Activated CD8-positive, alpha-beta memory T cell treated with anti-CD3 and anti-CD28 coated beads, Interleukin-2, amount 50 U/mL, for 24 hours (primary cell): ENCODE measurements around the gene OR10P1.
"Not testable (repeated sequence)": the region's sequence is repeated elsewhere in the genome, so short reads cannot be mapped to it uniquely, and the experiment has no call there.

ENCODE experiments used
- DNase-seq: peaks from one replicate; pipeline ENCODE4 v3.0.0-alpha.2; 2020; ENCODE audit errors: extremely low read depth

The OR10P1 gene

GRCh38 chr12:55636853-55637252 is at the start of gene OR10P1:
Gene OR10P1, plus strand, starts transcription at chr12:55636892. Its CDS starts 0 bp downstream, at chr12:55636892.
- no peak for DNase-seq

- not testable (repeated sequence) for DNase-seq
Observed at GRCh38 chr12:55590152-55590551, 46.5 kb upstream of the OR10P1 start.

GRCh38 chr12:55607821-55608594 is 28.7 kb upstream of the OR10P1 start:
- DNase-seq: no peak

- no peak for DNase-seq
Observed at GRCh38 chr12:55610598-55610997, 26.1 kb upstream of the OR10P1 start.

GRCh38 chr12:55612646-55613045 is 24.0 kb upstream of the OR10P1 start:
- DNase-seq: no peak

GRCh38 chr12:55614764-55615163 is 21.9 kb upstream of the OR10P1 start:
- no peak for DNase-seq

- no peak for DNase-seq
Observed at GRCh38 chr12:55619354-55620138, 17.1 kb upstream of the OR10P1 start.

- no peak for DNase-seq
Observed at GRCh38 chr12:55624056-55624455, 12.6 kb upstream of the OR10P1 start.

GRCh38 chr12:55626154-55626553 is 10.5 kb upstream of the OR10P1 start:
- no peak for DNase-seq

- no peak for DNase-seq
Observed at GRCh38 chr12:55629058-55629841, 7.4 kb upstream of the OR10P1 start.

- no peak for DNase-seq
Observed at GRCh38 chr12:55631056-55631455, 5.6 kb upstream of the OR10P1 start.

GRCh38 chr12:55631733-55632132 is 5.0 kb upstream of the OR10P1 start:
- no peak for DNase-seq

- DNase-seq: no peak
Observed at GRCh38 chr12:55633151-55633550, 3.5 kb upstream of the OR10P1 start.

- no peak for DNase-seq
Observed at GRCh38 chr12:55636116-55636655, 506 bp upstream of the OR10P1 start.

- no peak for DNase-seq
Observed at GRCh38 chr12:55637467-55637866, 775 bp downstream of the OR10P1 start.

GRCh38 chr12:55641595-55641994 is 4.9 kb downstream of the OR10P1 start:
- no peak for DNase-seq

- no peak for DNase-seq
Observed at GRCh38 chr12:55642267-55642666, 5.6 kb downstream of the OR10P1 start.

GRCh38 chr12:55642669-55643068 is 6.0 kb downstream of the OR10P1 start:
- no peak for DNase-seq

- no peak for DNase-seq
Observed at GRCh38 chr12:55644591-55644990, 7.9 kb downstream of the OR10P1 start.

- DNase-seq: no peak
Observed at GRCh38 chr12:55647027-55647426, 10.3 kb downstream of the OR10P1 start.

- DNase-seq: not testable (repeated sequence)
Observed at GRCh38 chr12:55650620-55651298, 14.1 kb downstream of the OR10P1 start.
